ENCODE results near the gene VPS25. TPM values are rescaled to one million over a fixed set of nuclear protein-coding genes. Genes with fewer than 3 reads are reported as not detected.

VPS25 gene
- polyA plus RNA-seq, 3 donors, result 71.3 to 125 (median 104) TPM

- Histone ChIP-seq H3K27me3 (ENCODE audit: control insufficient read depth in 2 of 2, insufficient read depth in 2 of 2, low read length in 2 of 2) (peaks cover 36 to 49% of the 10 kb centered on the region in 2 donors), H3K4me1 (ENCODE audit: control insufficient read depth in 1 of 2, insufficient read depth in 2 of 2, low read length in 2 of 2) (peaks cover 0 to 10% of the 10 kb centered on the region in 2 donors), H3K9ac (ENCODE audit: insufficient read depth, low read length, poor library complexity, severe bottlenecking) (no peak overlapping the region), H3K9me3 (replicated peaks in 1 of 2; ENCODE audit: control insufficient read depth in 1 of 2, insufficient read depth in 1 of 2, low read length in 2 of 2) (peaks cover 0 to 22% of the 10 kb centered on the region in 2 donors), H3K79me2 (ENCODE audit: insufficient read depth, low read length) (no peaks in the 10 kb centered on the region), H2AFZ (ENCODE audit: insufficient read depth, low read depth, low read length, poor library complexity, severe bottlenecking) (no peak overlapping the region), H3K27ac (ENCODE audit: low read depth in 1 of 2, low read length in 2 of 2) (no peak overlapping the region), H4K20me1 (ENCODE audit: insufficient read depth, low read length) (no peaks in the 10 kb centered on the region), H3K36me3 (replicated peaks in 1 of 2; ENCODE audit: control insufficient read depth in 1 of 2, insufficient read depth in 2 of 2, low read length in 2 of 2) (peaks cover 40 to 48% of the 10 kb centered on the region in 2 donors), H3K4me3 (replicated peaks in 1 of 3; ENCODE audit: low read depth in 2 of 3, low read length in 3 of 3) (no peak overlapping the region), H3K4me2 (replicated peaks; ENCODE audit: extremely low read depth, low read length, poor library complexity, severe bottlenecking) (no peak overlapping the region)
- Mint-ChIP-seq H3K4me3 (peak overlapping the region in 1 of 2 donors; percentile 60), H3K9me3 (peaks cover 0 to 14% (median 0%) of the 10 kb centered on the region in 7 donors), H3K27me3 (ENCODE audit: low read depth in 3 of 3) (peaks cover 49 to 54% (median 49%) of the 10 kb centered on the region in 3 donors), H3K27ac (peak overlapping the region in 1 of 7 donors; percentile 38), H3K4me1 (peaks cover 27% of the 10 kb centered on the region), H3K36me3 (peaks cover 52 to 58% of the 10 kb centered on the region in 2 donors)
- no peak for DNase-seq
- no CpG with 5 or more reads among the region's 3 CpGs for WGBS (ENCODE audit: insufficient coverage)
- TF ChIP-seq CTCF (IDR thresholded peaks at IDR 0.05), result no peak
- intact Hi-C loops (cut with micrococcal nuclease), result no loop called here
Observed at GRCh38 chr17:42779304-42779935, 6.2 kb downstream of the VPS25 start.

- no peak for TF ChIP-seq CTCF (IDR thresholded peaks at IDR 0.05)
- Histone ChIP-seq H3K4me1 (ENCODE audit: control insufficient read depth in 1 of 2, insufficient read depth in 2 of 2, low read length in 2 of 2) (peaks cover 7 to 17% of the 10 kb centered on the region in 2 donors), H4K20me1 (ENCODE audit: insufficient read depth, low read length) (no peaks in the 10 kb centered on the region), H3K27ac (ENCODE audit: low read depth in 1 of 2, low read length in 2 of 2) (no peak within 1 kb of the TSS), H3K9me3 (replicated peaks in 1 of 2; ENCODE audit: control insufficient read depth in 1 of 2, insufficient read depth in 1 of 2, low read length in 2 of 2) (peaks cover 0 to 28% of the 10 kb centered on the region in 2 donors), H3K27me3 (ENCODE audit: control insufficient read depth in 2 of 2, insufficient read depth in 2 of 2, low read length in 2 of 2) (peaks cover 42 to 57% of the 10 kb centered on the region in 2 donors), H3K9ac (ENCODE audit: insufficient read depth, low read length, poor library complexity, severe bottlenecking) (no peak within 1 kb of the TSS), H3K79me2 (ENCODE audit: insufficient read depth, low read length) (no peaks in the 10 kb centered on the region), H3K36me3 (replicated peaks in 1 of 2; ENCODE audit: control insufficient read depth in 1 of 2, insufficient read depth in 2 of 2, low read length in 2 of 2) (peaks cover 40 to 43% of the 10 kb centered on the region in 2 donors), H2AFZ (ENCODE audit: insufficient read depth, low read depth, low read length, poor library complexity, severe bottlenecking) (no peak within 1 kb of the TSS), H3K4me2 (replicated peaks; ENCODE audit: extremely low read depth, low read length, poor library complexity, severe bottlenecking) (no peak within 1 kb of the TSS), H3K4me3 (replicated peaks in 1 of 3; ENCODE audit: low read depth in 2 of 3, low read length in 3 of 3) (no peak within 1 kb of the TSS)
- WGBS (ENCODE audit: insufficient coverage), result 5% methylated on average over 52 of the region's 65 CpGs
- peaks cover 30% of the 10 kb centered on the region for H3K4me1 Mint-ChIP-seq
- H3K36me3 Mint-ChIP-seq, result peaks cover 48 to 51% of the 10 kb centered on the region in 2 donors
- DNase-seq, result no peak
- intact Hi-C loops (cut with micrococcal nuclease), result no loop called here
- peaks cover 57 to 61% (median 57%) of the 10 kb centered on the region in 3 donors for H3K27me3 Mint-ChIP-seq (ENCODE audit: low read depth in 3 of 3)
- peak within 1 kb of the TSS in 1 of 7 donors; percentile 38 for H3K27ac Mint-ChIP-seq
- peaks cover 0 to 16% (median 3%) of the 10 kb centered on the region in 7 donors for H3K9me3 Mint-ChIP-seq
- H3K4me3 Mint-ChIP-seq, result peak within 1 kb of the TSS in 1 of 2 donors; percentile 78
Observed at GRCh38 chr17:42779936-42780850, 6.9 kb downstream of the VPS25 start, which contains the start of gene WNK4. Gene WNK4, plus strand, starts transcription at chr17:42780610. Its CDS starts 89 bp downstream, at chr17:42780699.

Data from CD14-positive monocyte (primary cell).